HepG2 (cell line): Measurements from ENCODE around the gene KDM3B. TPM values are rescaled to one million over a fixed set of nuclear protein-coding genes. Genes with fewer than 3 reads are reported as not detected.
A peak's percentile ranks its signal among the peaks of the same experiment; 100 is the strongest.

Experiments
- AHDC1 ChIP-seq: sonication (generic); formaldehyde crosslinking; IDR thresholded peaks from 2 replicates; pipeline ENCODE4 v1.5.1; 2020; ENCODE audit warnings: mild to moderate bottlenecking, missing genetic modification reagents, borderline replicate concordance
- ETS1 ChIP-seq: sonication (generic); formaldehyde crosslinking; IDR thresholded peaks from 2 replicates; pipeline ENCODE4 v1.4.0; 2020; ENCODE audit warnings: missing genetic modification reagents
- MTA3 ChIP-seq: sonication (generic); formaldehyde crosslinking; IDR thresholded peaks from 2 replicates; pipeline ENCODE4 v1.4.0; 2020; ENCODE audit warnings: missing genetic modification reagents
- NONO ChIP-seq, 2 experiments: fragments of 450-650 bp in 1 of 2; sonication (generic) in 1 of 2; formaldehyde crosslinking in 1 of 2; IDR thresholded peaks in 1 of 2; conservative IDR thresholded peaks in 1 of 2; 2 replicates each; pipeline versions ENCODE4 v1.6.1 to v1.8.0; 2017 to 2022; ENCODE audit warnings: mild to moderate bottlenecking in 1 of 2, missing genetic modification reagents in 1 of 2, moderate library complexity in 1 of 2
- PAF1 ChIP-seq: IDR thresholded peaks from 2 replicates; pipeline ENCODE4 v1.6.1; 2016; ENCODE audit warnings: missing genetic modification reagents, missing compliant biosample characterization
- RFX1 ChIP-seq: fragments of 450-650 bp; IDR thresholded peaks from 2 replicates; pipeline ENCODE4 v1.6.1; 2017
- SNAPC2 ChIP-seq: sonication (generic); formaldehyde crosslinking; IDR thresholded peaks from 2 replicates; pipeline ENCODE4 v1.8.1; 2022; ENCODE audit warnings: mild to moderate bottlenecking, missing genetic modification reagents
- TEAD2 ChIP-seq: sonication (generic); formaldehyde crosslinking; IDR thresholded peaks from 2 replicates; pipeline ENCODE4 v1.9.0; 2021; ENCODE audit warnings: missing genetic modification reagents
- ZMAT3 ChIP-seq: sonication (generic); formaldehyde crosslinking; conservative IDR thresholded peaks from 2 replicates; pipeline ENCODE4 v1.7.0; 2021; ENCODE audit warnings: missing genetic modification reagents
- ZNF136 ChIP-seq: sonication (generic); formaldehyde crosslinking; IDR thresholded peaks from 2 replicates; pipeline ENCODE4 v1.8.1; 2022; ENCODE audit warnings: low read depth, mild to moderate bottlenecking, moderate library complexity, missing genetic modification reagents
- ZNF280D ChIP-seq: sonication (generic); formaldehyde crosslinking; IDR thresholded peaks from 2 replicates; pipeline ENCODE4 v1.5.1; 2020; ENCODE audit warnings: mild to moderate bottlenecking, missing genetic modification reagents
- ZNF333 ChIP-seq: sonication (generic); formaldehyde crosslinking; IDR thresholded peaks from 2 replicates; pipeline ENCODE4 v1.4.0; 2020; ENCODE audit warnings: mild to moderate bottlenecking, missing genetic modification reagents, borderline replicate concordance
- ZNF780A ChIP-seq: sonication (generic); formaldehyde crosslinking; IDR thresholded peaks from 2 replicates; pipeline ENCODE4 v1.8.0; 2022; ENCODE audit warnings: mild to moderate bottlenecking, missing genetic modification reagents, moderate library complexity
- ZNF83 ChIP-seq: sonication (generic); formaldehyde crosslinking; IDR thresholded peaks from 2 replicates; pipeline ENCODE4 v1.4.0; 2020; ENCODE audit warnings: missing genetic modification reagents, mild to moderate bottlenecking, borderline replicate concordance
- ZXDC ChIP-seq: sonication (generic); formaldehyde crosslinking; IDR thresholded peaks from 2 replicates; pipeline ENCODE4 v1.5.0; 2020; ENCODE audit warnings: mild to moderate bottlenecking, missing genetic modification reagents
- polyA plus RNA-seq, 8 experiments: library from polyadenylated mRNA; depleted of rRNA in 3 of 8; stranded (reverse) in 7 of 8; unstranded in 1 of 8; fragments of >200 nt; fragmentation: Illumina TruSeq in 4 of 8; extraction: Trizol in 4 of 8; gene quantifications; 2 replicates each; pipeline versions ENCODE4 v1.2.1 to v1.2.3, GENCODE V29; 2011 to 2016; ENCODE audit warnings: low read depth in 4 of 8, missing spikeins in 1 of 8, mixed read lengths in 1 of 8; ENCODE audit not compliant: insufficient read depth in 1 of 8
- total RNA-seq, 5 experiments: library from RNA; depleted of rRNA; stranded (reverse); fragments of >200 nt; fragmentation: Illumina TruSeq; extraction: Trizol; gene quantifications; 2 replicates each; pipeline ENCODE4 v1.2.3, GENCODE V29; 2016; ENCODE audit warnings: low read depth in 1 of 5

Gene KDM3B
- total and polyA plus RNA-seq, 2 of the 13 experiments (the other 11 are each of a cell fraction or from before 2014, with no cell fraction given) = 19.7 to 34.3 TPM

DNA sequence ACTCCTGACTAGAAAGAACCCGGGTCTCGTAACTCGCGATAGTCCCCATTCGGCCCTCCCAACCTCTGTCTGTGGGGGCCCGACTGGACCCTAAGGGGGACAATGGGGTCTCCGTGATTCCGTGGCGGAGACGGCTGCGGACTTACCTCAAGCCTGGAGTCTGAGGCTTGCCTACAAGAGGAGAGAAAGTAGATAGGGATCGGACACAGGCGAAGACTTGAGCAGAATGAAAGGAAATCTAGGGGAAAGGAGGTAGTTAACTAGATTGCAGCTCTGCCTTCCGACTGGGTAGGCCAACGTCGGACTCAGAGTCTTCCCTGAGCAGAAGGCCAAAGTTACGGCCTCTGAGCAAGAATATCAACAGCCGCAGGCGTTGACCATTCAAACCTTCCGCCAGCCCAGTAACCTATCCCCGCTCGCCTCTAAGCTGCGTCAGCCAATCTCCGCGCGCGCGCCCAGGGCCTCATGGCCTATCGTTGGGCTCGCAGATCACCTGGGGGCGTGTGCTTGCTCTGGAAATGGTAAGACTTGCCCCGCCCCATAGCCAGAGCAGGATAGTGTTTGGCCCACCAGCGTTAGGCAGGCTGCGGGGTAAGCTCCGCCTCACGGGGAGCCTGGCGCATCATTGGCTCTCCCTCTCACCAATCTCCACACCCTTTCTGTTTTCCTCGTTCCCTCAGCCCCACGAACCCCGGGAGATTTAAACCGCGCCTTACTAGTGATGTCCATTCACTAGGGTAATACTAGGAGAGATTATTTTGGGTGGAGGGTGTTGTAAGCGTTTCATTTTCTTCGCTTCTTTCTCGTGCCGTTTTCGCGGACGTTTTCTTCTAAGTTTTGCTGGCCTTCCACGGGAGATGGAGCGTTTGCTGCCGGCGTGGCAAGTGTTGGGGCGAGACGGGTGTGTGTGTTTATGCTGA, 20.8 kb upstream of the KDM3B start, which contains the start of gene CDC25C (continued):
- no peak for TF ChIP-seq TEAD2 (CRISPR knock-in tag)
- no peak for TF ChIP-seq NONO (IDR thresholded peaks at IDR 0.05)
- TF ChIP-seq NONO (CRISPR knock-in tag; conservative IDR thresholded peaks at IDR 0.05) = peak; percentile 48; the same call in 1 of the 2 replicates
- no peak for TF ChIP-seq ZNF333 (CRISPR knock-in tag)
- TF ChIP-seq ZNF280D (CRISPR knock-in tag) = no peak
- 0 out of 2 replicates have a peak, but pooled peaks have one; percentile 19 for TF ChIP-seq ZMAT3 (CRISPR knock-in tag)
- no peak for TF ChIP-seq RFX1
- no peak for TF ChIP-seq ZNF780A
- TF ChIP-seq MTA3 (CRISPR knock-in tag) = no peak
- TF ChIP-seq ZNF136 (CRISPR knock-in tag) = peak; percentile 61; the same call in 1 of the 2 replicates
- no peak for TF ChIP-seq ZXDC (CRISPR knock-in tag)
- no peak for TF ChIP-seq PAF1 (CRISPR knock-in tag)
- TF ChIP-seq ZNF83 = no peak
- TF ChIP-seq SNAPC2 (CRISPR knock-in tag) = 0 out of 2 replicates have a peak, but pooled peaks have one; percentile 51
- no peak for TF ChIP-seq AHDC1
- TF ChIP-seq ETS1 (CRISPR knock-in tag) = no peak
